GM23248 (cell line): ENCODE measurements around the gene LAMTOR2.

ENCODE experiments used
- EZH2 ChIP-seq: fragments of 200-600 bp; sonication (generic); IDR thresholded peaks from 2 replicates; pipeline ENCODE4 v1.6.1; 2018; ENCODE audit warnings: antibody characterized with exemption, mild to moderate bottlenecking; ENCODE audit not compliant: insufficient read depth, poor library complexity, severe bottlenecking
- EZH2phosphoT487 ChIP-seq: fragments of 200-600 bp; sonication (generic); IDR thresholded peaks from 2 replicates; pipeline ENCODE4 v1.6.1; 2018; ENCODE audit warnings: antibody characterized with exemption, moderate library complexity, mild to moderate bottlenecking, low read depth; ENCODE audit not compliant: insufficient read depth

DNA sequence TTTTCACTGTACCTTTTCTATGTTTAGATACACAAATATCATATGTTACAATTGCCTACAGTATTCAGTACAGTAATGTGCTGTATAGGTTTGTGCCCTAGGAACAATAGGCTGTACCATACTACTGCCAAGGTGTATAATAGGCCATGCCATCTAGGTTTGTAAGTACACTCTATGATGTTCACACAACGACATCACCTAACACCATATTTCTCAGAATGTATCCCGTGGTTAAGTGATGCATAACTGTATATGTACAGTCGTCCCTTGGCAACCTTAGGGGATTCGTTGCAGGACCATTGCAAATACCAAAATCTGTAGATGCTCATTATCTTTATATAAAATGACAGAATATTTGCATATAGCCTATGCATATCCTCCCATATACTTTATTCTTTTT is 28.0 kb upstream of the LAMTOR2 start:
- TF ChIP-seq EZH2 (no peak), EZH2phosphoT487 (no peak)
